Skin epidermis (tissue), 12 donors: ENCODE results near the gene MRPL23.

ENCODE experiments used
- H3K27ac ChIP-seq, 21 experiments: fragments of 200-600 bp; sonication (generic) in 11 of 21; one replicate each; pipeline ENCODE4 v1.5.0; 2020; ENCODE audit warnings: mild to moderate bottlenecking in 3 of 21, inconsistent platforms in 2 of 21, moderate library complexity in 2 of 21
- H3K4me3 ChIP-seq, 7 experiments: fragments of 200-600 bp; sonication (generic) in 2 of 7; one replicate each; pipeline ENCODE4 v1.5.0; 2020; ENCODE audit warnings: inconsistent platforms in 2 of 7, mild to moderate bottlenecking in 2 of 7, moderate library complexity in 1 of 7

MRPL23 gene

DNA sequence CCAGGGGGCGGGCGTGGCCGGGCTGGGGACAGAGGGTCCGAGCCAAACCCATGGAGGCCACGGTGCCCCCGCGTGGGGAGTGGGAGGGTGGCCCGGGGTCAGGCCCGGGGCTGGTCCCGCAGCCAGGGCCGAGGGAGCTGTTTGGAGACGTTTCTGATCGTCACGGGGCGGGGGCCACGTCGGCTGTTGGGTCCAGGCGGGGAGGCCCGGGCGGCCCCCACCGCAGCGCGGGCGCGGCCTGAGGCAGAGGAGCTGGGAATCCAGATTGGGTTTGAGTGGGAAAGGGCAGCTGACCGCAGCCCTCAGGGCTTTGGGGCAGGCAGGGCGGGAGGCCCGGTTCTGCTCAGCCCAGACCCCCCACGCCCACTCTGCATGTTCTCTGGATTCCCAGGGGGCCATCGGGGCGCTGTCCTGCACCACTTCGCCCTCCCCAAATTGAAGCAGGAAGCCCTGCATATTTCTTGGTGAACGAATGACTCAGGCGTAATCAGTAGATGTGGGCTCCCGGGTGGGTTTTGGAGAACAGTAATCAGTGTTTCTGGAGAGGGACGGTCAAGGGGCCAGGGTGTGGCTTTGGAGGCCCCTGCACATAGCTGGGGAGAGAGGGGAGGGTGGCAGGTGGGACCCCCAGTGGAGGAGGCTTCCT is 583 bp downstream of the MRPL23 start:
- Histone ChIP-seq H3K4me3 (no peak overlapping the region), H3K27ac (no peak overlapping the region)

DNA sequence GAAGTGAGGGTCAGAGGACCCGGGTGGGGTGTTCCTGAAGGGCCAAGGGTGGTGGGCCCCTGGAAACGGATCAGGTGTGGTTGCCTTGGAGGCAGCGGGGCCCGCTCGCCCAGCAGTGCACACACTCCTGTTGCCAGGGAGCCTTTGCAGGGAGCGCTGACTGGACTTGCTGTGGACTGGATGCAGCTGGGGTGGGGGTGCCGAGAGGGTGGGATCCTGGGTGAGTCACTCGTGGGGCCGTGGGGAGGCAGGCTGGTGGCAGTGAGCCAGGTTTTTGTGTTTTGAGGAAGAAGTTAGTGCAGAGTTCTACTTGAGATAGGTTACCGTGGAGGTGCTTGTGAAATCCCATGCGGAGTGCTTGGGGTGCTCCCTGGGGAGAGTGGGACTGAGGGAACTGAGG is 1.3 kb downstream of the MRPL23 start:
- no peak overlapping the region for H3K4me3 ChIP-seq

DNA sequence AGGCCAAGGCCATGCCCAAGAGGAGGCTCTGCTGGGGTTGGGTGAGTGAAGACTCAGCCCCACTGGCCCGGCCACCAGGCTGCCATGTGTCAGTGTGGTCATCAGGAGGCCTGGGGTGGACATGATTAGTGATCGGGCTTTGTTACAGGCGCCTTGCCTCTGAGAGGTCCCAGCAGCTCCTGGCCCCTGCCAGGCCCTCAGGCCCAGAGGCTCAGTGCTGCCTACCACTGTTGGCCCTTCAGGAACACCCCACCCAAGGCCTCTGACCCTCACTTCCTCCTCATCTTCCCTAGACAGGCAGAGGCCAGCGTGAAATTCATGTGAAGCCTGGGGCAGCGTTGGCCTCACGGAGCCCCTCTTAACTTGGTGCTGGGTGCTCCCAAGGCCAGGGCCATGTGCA is 2.2 kb downstream of the MRPL23 start:
- Histone ChIP-seq H3K27ac (no peak overlapping the region), H3K4me3 (no peak overlapping the region)

More for the DNA sequence above, 1.3 kb downstream of the MRPL23 start:
- H3K27ac ChIP-seq = no peak overlapping the region

DNA sequence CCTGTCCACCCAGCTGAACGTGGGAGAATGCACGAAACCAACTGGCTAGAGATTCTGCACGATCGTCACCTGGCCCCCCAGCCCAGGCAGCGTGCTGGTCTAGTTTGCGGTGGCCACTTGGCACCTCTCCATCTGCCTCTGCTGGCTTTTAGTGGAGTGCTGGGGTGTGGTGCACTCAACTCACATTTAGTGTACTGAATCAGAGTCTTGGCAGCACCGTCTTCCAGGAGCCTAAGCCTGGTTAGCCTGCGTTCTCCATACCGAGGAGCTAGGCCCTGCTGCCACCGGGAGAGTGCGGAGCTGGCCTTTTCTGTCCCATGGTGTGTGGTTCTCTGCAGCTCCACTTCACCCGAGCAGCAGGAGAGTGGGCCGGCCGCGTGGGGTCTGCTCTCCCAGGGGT is 2.8 kb downstream of the MRPL23 start:
- Histone ChIP-seq H3K4me3 (no peak overlapping the region), H3K27ac (no peak overlapping the region)

DNA sequence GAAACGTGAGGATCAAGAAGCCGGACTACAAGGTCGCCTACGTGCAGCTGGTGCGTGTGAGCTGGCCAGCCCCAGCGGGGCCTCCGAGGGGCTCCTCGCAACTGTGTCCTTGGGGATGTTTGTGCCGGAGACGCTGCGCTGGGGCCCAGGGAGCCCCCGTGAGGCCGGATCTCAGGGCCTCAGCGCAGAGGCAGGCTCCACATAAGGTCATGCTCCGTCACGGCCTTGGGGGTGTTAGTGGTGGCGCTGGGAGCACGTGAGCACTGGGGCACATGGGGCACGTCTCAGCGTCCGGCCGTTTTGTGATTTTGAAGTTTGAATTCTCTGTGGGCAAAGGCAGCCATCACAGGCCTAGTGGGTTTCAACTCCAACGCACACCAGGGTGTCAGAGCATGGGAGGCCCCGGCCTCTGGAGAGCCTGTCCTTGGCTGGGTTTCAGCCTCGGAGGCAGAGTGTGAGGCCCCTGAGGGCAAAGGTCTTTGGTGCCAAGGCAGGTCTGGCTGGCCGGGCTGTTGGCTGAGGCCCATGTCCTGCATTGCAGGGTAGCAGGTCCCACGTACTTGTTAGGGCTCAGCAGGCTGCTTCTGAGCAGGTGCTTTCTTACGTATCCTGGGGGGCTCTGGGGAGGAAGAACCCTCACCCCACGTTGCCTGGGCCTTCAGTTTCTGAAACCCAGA is 5.8 kb downstream of the MRPL23 start:
- Histone ChIP-seq H3K27ac (no peak overlapping the region), H3K4me3 (no peak overlapping the region)

DNA sequence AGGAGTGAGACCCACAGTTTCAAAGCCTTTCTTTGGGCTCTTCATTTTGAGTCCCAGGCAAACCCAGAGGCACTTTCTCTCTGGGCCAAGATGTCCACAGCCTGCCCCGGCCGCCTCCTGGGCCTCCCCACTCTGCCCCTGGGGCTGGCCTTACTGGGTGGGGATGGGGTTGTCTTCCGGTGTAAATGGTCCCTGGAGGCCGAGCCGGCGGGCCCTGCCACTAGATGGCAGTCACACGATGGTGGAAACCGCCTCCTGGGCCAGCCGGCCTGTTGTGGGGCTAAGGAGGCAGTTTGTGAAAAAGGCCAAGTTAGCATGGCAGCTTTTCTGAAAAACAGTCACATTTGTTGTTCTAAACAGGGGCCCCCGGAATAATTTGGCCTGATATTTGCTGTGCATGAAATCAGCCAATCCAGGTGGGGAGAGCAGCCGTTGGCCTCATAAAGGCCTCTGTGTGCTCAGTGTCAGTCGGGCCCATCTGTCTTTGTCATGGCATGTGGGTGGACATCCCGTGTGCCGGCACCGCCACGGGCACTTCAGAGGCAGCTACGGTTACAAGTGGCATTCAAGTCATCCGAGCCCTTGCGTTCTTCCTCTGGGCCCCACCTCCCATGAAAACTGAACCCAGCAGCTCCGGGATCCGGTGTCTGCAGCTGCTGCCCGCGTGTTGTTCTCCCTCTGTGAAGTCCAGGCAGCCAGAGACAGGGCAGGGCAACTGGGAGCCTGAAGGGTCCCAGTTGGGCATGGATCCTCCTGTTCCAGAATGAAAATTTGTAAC is 6.5 kb downstream of the MRPL23 start:
- Histone ChIP-seq H3K27ac (no peak overlapping the region), H3K4me3 (no peak overlapping the region)

DNA sequence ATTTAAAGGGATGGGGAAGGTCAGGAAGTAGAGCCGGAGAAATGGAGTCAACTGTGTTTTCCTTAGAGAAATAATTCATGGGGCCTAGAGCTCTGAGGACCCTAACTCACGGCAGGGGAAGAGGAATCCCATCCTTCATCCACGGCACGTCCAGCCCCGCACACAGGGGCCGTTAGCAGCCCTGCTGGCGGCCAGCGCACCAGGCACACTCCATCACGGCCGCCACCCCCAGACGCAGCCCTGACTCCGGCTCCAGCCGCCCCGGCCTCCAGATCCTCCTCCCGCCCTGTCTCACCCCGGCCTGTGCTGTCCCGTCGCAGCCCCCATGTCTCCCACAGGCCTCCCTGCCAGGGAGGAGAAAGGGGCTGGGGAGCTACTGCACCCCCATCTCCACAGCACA is 11.2 kb downstream of the MRPL23 start:
- no peak overlapping the region for H3K4me3 ChIP-seq
- H3K27ac ChIP-seq = no peak overlapping the region

DNA sequence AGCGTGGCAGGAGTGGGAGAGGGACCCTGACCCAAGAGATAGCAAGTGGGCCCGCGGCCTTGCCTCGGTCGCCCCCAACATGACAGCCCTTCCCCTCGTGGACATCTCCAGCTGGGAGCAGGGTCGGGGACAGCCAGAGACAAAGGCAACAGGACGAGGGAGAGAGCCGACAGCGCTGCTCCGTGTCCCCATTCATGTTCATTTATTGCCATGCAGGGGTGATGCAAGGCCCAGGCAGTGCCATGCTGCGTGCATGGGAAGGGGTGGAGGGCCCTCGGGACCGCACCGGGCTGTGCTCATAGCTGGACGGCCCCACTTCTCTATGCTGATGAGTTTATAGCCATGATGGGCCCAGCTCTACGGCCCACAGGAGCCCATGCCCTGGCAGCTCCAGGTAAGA is 12.7 kb downstream of the MRPL23 start:
- H3K4me3 ChIP-seq = no peak overlapping the region
- H3K27ac ChIP-seq = no peak overlapping the region

DNA sequence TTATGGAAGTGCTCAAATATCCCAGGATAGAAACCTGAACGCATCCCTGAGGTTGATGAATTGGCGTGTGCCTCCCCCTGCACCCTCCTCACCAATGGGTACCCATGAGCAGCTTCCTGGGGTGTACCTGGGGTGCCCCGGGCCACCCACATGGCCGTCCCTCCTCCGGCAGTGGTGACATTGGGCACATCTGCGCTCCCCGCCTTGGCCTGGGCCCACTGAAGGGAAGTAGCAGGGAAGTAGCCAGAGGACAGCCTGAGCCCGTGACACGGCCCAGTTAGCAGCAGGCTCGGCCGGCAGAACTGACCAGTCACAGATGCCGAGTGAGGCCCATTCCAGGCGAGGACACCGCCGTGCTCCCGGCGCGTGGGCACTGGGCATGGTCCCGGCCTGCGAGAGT is 16.7 kb downstream of the MRPL23 start:
- Histone ChIP-seq H3K27ac (no peak overlapping the region), H3K4me3 (no peak overlapping the region)

DNA sequence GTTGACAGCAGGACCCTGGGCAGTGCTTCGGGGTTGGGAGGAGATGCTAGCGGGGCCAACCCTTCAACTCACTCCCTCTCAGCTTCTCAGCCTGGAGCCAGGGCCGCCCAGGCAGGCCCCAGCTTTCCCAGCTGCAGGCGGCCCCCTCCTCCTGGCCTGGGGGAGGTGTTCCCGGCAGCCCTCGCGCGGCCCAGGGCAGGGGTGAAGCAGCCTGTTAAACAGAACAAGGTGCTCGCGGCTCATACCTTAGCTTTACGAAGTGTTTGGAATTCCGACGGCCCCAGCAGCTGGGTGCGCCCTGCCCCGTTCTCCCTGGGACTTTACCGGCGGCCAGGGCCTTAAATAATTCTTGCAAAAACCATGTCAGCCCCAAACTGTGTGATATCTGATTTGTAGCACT is 17.2 kb downstream of the MRPL23 start:
- Histone ChIP-seq H3K4me3 (no peak overlapping the region), H3K27ac (no peak overlapping the region)

DNA sequence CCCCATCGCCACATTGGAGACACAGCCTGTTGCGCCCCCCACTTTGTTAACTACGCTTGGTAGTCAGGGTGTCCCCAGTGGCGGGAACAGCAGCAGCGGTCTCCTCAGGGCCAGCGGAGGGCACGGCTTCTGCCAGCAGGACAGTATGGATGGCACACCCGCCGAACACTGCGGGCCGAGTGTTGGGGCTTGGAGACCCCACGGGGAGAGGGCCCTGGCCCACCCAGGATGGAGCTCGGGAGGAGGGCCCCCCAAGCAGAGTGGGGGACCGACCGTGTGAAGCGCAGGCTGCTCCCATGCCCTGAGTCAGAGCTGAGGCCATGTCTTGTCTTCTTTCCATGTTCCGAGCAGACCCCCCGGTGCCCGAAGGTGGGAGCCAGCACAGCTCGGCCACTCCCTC is 17.8 kb downstream of the MRPL23 start:
- no peak overlapping the region for H3K27ac ChIP-seq
- no peak overlapping the region for H3K4me3 ChIP-seq

DNA sequence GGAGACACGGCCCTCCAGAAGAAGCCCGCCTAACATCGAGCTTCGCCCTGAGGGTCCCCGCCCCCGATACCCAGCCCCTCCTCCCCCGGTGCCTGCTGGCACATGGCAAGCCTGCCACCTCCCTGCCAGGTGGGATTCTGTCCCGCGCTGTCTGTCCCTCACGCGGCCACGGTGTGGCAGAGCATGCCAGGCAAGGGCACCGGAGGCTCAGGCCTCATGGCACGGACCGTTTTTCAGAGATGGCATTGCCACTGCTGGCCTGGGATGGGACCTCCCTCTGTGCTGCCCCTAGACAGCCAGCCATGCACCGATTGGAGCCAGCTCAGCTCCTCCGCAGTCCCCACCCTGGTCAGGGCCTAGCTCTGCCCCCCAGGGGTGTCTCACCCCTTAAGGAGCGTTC is 19.4 kb downstream of the MRPL23 start:
- Histone ChIP-seq H3K4me3 (no peak overlapping the region), H3K27ac (no peak overlapping the region)

DNA sequence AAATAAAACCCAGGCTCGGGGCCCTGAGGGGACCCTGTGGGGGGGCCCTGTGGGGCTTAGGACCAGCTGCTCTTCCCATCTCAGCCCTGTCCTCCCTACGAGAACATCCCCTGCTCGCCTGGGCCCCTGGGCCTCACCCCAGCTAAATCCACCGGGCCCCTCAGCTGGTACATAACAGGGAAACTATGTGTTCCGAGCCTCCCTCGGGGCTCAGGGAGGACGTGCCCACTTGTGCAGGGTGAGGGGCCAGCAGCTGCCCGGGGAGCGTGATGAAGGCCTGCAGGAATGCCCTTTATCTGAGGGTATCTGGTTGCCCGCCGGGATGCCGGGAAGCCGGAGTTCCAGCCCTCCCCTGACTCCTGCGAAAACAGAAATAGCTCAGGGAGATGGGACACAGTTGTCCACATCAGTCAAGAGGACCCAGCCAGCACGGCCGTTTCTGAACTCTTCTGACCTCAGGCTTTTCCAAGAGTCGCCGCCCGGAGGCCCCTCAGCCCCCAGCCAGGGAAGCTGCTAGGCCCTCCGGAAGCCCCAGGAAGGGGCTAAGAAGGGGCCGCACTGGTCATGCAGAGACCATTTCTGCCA is 20.6 kb downstream of the MRPL23 start:
- Histone ChIP-seq H3K27ac (no peak overlapping the region), H3K4me3 (no peak overlapping the region)

DNA sequence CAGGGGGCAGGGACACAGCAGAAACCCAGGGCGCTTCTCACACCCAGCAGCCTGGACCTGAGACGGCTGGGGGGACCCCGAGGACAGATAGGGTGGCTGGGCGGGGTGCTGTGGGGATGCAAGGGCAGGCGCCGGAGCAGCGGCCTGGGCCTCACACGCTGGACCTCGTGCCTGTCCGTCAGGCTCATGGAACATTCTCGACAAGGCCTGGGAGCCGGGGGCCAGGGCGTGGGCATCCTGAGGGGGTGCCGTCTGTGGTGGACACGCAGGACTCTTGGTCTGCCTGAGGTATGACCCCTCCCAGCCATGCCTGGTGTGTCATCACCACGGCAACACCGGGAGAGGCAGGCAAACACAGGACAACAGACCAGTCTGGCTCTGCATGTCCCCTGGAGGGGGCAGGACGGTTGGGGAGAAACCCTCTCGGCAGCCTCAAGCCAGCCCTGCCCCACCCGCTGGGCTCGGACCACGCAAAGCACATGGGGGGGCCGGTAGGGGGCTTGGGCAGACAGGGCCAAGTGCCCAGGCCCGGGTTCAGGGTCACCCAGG is 21.4 kb downstream of the MRPL23 start:
- Histone ChIP-seq H3K27ac (no peak overlapping the region), H3K4me3 (no peak overlapping the region)

DNA sequence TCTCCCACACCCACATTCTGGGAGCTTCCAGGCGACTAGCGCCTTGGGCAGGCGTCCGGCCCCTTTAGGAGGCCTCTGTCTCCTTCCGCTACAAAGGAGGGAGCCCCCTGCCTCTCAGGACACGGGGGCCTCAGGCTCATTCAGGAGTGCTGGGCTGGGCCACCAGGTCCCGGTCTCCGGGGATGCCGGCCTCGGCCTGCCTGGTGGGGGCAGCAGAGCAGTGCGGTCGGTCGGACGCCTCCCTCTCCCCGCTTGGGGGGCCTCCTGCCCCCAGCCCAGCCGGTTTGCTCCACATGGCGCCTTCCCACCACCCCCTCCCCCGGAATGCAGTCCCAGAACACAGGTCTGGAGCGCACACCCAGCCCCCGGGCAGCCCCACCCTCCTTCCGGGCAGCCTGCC is 21.9 kb downstream of the MRPL23 start:
- H3K27ac ChIP-seq = no peak overlapping the region

DNA sequence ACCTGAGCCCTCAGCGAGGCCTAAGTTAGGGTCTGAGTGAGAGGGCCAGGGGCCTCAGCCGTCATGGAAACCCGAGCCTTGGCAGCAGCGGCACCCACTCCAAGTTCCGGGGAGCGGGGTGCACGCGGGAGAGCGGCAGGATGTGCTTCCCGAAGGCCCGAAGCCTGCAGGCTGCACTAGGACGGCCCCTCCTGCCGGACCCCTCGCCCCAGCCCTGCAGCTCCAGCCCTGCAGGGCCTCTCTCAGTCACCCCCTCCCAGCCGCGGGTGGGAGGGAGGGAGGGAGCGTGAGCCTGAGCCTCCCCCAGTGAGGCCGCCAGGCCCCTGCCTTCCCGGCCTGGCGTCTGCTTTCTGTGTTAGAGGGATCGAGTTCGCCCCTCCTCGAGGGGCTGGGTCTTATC is 22.6 kb downstream of the MRPL23 start:
- no peak overlapping the region for H3K27ac ChIP-seq
- no peak overlapping the region for H3K4me3 ChIP-seq

More for the DNA sequence above, 21.9 kb downstream of the MRPL23 start:
- H3K4me3 ChIP-seq = no peak overlapping the region

DNA sequence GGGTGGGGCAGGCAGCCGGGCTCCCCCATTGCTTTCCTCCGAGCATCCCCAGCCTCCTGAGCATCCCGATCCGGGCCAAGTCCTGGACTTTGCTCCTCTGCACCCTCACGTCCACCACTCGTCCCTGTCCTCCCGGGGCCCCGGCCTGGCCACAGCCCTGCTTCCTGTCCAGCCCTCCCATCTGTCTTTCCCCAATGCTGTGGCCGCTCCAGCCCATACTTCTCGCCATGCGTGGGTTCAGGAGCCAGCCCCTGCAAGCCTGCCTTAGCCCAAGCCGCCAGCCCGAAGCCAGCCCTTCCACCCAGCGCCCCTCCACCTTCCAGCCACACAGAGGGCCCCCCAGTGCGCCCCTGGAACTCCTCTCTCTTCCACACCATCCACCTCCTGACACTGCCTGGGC is 23.8 kb downstream of the MRPL23 start:
- no peak overlapping the region for H3K4me3 ChIP-seq
- H3K27ac ChIP-seq = no peak overlapping the region

DNA sequence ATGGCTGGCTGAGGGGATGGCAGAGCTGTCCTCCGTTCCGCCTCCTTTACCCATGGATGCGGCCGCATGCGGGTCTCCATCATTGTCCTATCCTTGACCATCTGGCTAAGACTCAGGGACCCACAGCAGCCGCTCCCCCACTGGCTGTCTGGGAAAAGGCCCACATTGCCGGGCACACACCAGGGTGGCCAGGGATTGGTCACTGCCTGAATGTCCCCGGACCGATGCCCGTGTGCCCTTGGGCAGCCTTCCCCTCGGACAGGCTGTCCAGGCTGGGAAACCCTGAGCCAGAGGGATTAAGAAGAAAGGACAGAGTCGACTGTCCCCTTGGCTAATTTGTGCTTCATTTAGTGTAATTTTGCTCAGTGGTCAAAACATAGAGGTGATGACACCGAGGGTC is 28.1 kb downstream of the MRPL23 start:
- Histone ChIP-seq H3K4me3 (no peak overlapping the region), H3K27ac (no peak overlapping the region)

DNA sequence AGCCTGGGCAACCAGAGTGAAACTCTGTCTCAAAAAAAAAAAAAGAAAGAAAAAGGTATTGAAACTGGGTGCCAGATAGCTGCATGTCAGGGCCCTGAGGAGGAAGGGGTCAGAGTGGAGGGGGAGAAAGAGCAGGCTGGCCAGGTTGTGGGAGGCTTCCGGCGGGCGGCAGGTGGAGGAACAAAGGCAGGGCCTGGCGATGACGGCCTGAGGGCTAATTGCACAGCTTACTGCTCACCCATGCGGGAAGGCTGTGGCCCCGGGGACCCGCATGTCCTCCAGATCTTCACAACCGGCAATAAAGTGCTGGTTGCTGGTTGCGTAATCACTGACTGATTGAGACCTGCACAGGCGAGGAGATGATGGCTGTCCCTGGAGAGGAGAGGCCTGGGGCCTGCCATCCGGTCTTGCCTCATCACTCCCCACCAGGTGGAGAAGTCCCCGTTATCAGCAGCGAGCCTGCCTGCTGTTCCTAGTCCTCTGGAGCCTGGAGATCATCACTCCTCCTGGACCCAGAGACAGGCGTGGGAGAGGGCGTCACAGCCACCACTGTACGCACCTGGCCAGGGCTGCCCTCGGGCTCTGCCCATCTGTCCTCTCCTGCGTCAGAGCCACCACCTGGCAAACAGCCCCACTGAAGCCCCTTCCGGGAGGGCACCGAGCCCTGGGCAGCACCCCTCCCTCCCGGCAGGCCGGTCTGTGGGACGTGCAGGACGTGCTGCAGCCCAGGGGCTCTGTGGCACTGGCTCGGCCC is 31.8 kb downstream of the MRPL23 start:
- H3K4me3 ChIP-seq = no peak overlapping the region
- no peak overlapping the region for H3K27ac ChIP-seq

DNA sequence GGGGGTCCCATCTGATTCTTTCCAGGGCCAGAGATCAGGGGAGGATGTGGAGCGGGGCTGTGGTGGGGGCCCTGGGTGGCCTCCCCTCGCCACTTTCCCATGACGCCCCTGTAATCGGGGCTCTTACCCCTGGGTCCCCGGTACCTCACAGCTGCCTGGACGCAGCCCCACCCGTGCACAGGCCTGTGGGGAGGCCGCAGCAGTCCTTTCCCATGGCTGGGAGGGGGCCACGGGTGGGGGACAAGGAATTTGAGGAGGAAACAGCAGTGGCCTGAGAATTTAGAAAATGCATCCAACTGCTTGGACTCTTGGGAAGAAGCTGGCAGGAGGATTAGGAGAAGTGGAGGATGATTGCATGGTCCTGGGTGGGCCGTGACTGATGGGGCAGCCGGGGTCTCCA is 32.5 kb downstream of the MRPL23 start:
- H3K27ac ChIP-seq = no peak overlapping the region
- H3K4me3 ChIP-seq = no peak overlapping the region
